Keratinocyte (primary cell): ENCODE measurements around the gene PDZRN4. TPM values are rescaled to one million over a fixed set of nuclear protein-coding genes. Genes with fewer than 3 reads are reported as not detected.

ENCODE experiments used
- DNase-seq: peaks from one replicate; pipeline ENCODE4 v3.0.0-alpha.2; 2011; ENCODE audit warnings: low read depth, missing footprints, low spot score
- FAIRE-seq: peaks from 2 replicates; lab custom pipeline; 2011; peaks lifted over from hg19 to GRCh38; lab: Jason Lieb, UNC
- H2AFZ ChIP-seq: 2 replicates; pipeline ENCODE4 v1.6.0; 2012; ENCODE audit warnings: low read length, control low read depth, inconsistent platforms; ENCODE audit not compliant: control insufficient read depth
- H3K27ac ChIP-seq: 2 replicates; pipeline ENCODE4 v1.5.1; 2011; ENCODE audit warnings: low read length; ENCODE audit not compliant: control insufficient read depth, insufficient read depth
- H3K27me3 ChIP-seq: 3 replicates; pipeline ENCODE4 v1.6.0; 2011; ENCODE audit warnings: low read length; ENCODE audit not compliant: control insufficient read depth, insufficient read depth; ENCODE audit errors: extremely low read depth
- H3K36me3 ChIP-seq, 2 experiments: 2 replicates in 1 of 2; 3 replicates in 1 of 2; pipeline ENCODE4 v1.5.1; 2011; ENCODE audit warnings: low read length in 2 of 2, mild to moderate bottlenecking in 1 of 2; ENCODE audit not compliant: control insufficient read depth in 2 of 2, insufficient read depth in 2 of 2; ENCODE audit errors: extremely low read depth in 1 of 2
- H3K4me1 ChIP-seq: 3 replicates; pipeline ENCODE4 v1.5.1; 2011; ENCODE audit warnings: low read length; ENCODE audit not compliant: control insufficient read depth, insufficient read depth; ENCODE audit errors: extremely low read depth
- H3K4me2 ChIP-seq: 3 replicates; pipeline ENCODE4 v1.6.0; 2011; ENCODE audit warnings: low read depth, low read length; ENCODE audit not compliant: control insufficient read depth, insufficient read depth; ENCODE audit errors: extremely low read depth
- H3K4me3 ChIP-seq, 3 experiments: fragments of 200-600 bp in 1 of 3; sonication (generic) in 1 of 3; 2 replicates in 2 of 3; 3 replicates in 1 of 3; pipeline ENCODE4 v1.5.1; 2011 to 2016; ENCODE audit warnings: low read length in 3 of 3, mild to moderate bottlenecking in 3 of 3, control low read depth in 2 of 3, inconsistent platforms in 1 of 3, low read depth in 1 of 3, mixed read lengths in 1 of 3, mixed run types in 1 of 3, moderate library complexity in 1 of 3; ENCODE audit not compliant: control insufficient read depth in 2 of 3, insufficient read depth in 2 of 3; ENCODE audit errors: extremely low read depth in 1 of 3
- H3K79me2 ChIP-seq: 2 replicates; pipeline ENCODE4 v1.6.0; 2012; ENCODE audit warnings: low read length; ENCODE audit not compliant: control insufficient read depth, insufficient read depth
- H3K9ac ChIP-seq: 3 replicates; pipeline ENCODE4 v1.6.0; 2011; ENCODE audit warnings: low read length; ENCODE audit not compliant: control insufficient read depth, insufficient read depth; ENCODE audit errors: extremely low read depth
- H3K9me1 ChIP-seq: 3 replicates; pipeline ENCODE4 v1.6.0; 2011; ENCODE audit warnings: low read length; ENCODE audit not compliant: control insufficient read depth, insufficient read depth; ENCODE audit errors: extremely low read depth
- H3K9me3 ChIP-seq: 2 replicates; pipeline ENCODE4 v1.5.1; 2012; ENCODE audit warnings: low read depth, low read length; ENCODE audit not compliant: control insufficient read depth
- H4K20me1 ChIP-seq: 3 replicates; pipeline ENCODE4 v1.6.0; 2011; ENCODE audit warnings: low read length; ENCODE audit not compliant: control insufficient read depth, insufficient read depth; ENCODE audit errors: extremely low read depth
- EZH2 ChIP-seq: IDR thresholded peaks from one replicate; pipeline ENCODE4 v1.6.1; 2012; ENCODE audit warnings: inconsistent platforms, mild to moderate bottlenecking, low read length, moderate library complexity
- dilution Hi-C: fragments of 300-500 bp; cut with MboI; formaldehyde crosslinking; loops from one replicate; pipeline ENCODE4 v1.7.0; 2020; ENCODE audit warnings: low sequenced_read_pairs; ENCODE audit not compliant: extremely low pct_ligation_motif_present
- polyA plus RNA-seq, 5 experiments: library from polyadenylated mRNA; depleted of rRNA in 3 of 5; stranded (reverse) in 3 of 5; stranded (forward) in 1 of 5; unstranded in 1 of 5; fragments of >200 nt; gene quantifications; 1 replicate in 1 of 5; 2 replicates in 3 of 5; 3 replicates in 1 of 5; pipeline versions ENCODE4 v1.2.1 to v1.2.3, GENCODE V29; 2011 to 2012; ENCODE audit warnings: missing spikeins in 2 of 5, low read depth in 1 of 5, low replicate concordance in 1 of 5
- TF ChIP-seq, protein P1 (sequence below), 3 experiments: IDR thresholded peaks in 1 of 3; conservative IDR thresholded peaks in 1 of 3; optimal IDR thresholded peaks in 1 of 3; 2 replicates in 2 of 3; 3 replicates in 1 of 3; pipeline versions ENCODE3 to v1.5.1; 2011; ENCODE audit warnings: low read length in 3 of 3, mild to moderate bottlenecking in 3 of 3, moderate library complexity in 2 of 3, control low read depth in 1 of 3, inconsistent platforms in 1 of 3; ENCODE audit not compliant: insufficient read depth in 2 of 3; ENCODE audit errors: extremely low read depth in 1 of 3

Gene PDZRN4
- polyA plus RNA-seq, 1 donor (not counting 4 experiments of a cell fraction or from before 2014, with no cell fraction given), result not detected

- Histone ChIP-seq H3K4me3 (no peak overlapping the region), H3K36me3 (no peaks in the 10 kb centered on the region)
Measured at GRCh38 chr12:41459111-41459905, 271.2 kb downstream of the PDZRN4 start.

GRCh38 chr12:41459906-41460214 is 271.7 kb downstream of the PDZRN4 start:
- no peak for DNase-seq
- no peak for TF ChIP-seq EZH2
- TF ChIP-seq, protein P1, sequence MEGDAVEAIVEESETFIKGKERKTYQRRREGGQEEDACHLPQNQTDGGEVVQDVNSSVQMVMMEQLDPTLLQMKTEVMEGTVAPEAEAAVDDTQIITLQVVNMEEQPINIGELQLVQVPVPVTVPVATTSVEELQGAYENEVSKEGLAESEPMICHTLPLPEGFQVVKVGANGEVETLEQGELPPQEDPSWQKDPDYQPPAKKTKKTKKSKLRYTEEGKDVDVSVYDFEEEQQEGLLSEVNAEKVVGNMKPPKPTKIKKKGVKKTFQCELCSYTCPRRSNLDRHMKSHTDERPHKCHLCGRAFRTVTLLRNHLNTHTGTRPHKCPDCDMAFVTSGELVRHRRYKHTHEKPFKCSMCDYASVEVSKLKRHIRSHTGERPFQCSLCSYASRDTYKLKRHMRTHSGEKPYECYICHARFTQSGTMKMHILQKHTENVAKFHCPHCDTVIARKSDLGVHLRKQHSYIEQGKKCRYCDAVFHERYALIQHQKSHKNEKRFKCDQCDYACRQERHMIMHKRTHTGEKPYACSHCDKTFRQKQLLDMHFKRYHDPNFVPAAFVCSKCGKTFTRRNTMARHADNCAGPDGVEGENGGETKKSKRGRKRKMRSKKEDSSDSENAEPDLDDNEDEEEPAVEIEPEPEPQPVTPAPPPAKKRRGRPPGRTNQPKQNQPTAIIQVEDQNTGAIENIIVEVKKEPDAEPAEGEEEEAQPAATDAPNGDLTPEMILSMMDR (optimal IDR thresholded peaks at IDR 0.05 in 1 of 3, IDR thresholded peaks at IDR 0.05 in 1 of 3, conservative IDR thresholded peaks at IDR 0.05 in 1 of 3; ENCODE audit: extremely low read depth in 1 of 3, insufficient read depth in 2 of 3, low read length in 3 of 3), result no peak
- Histone ChIP-seq H3K4me2 (no peak overlapping the region), H3K27me3 (no peaks in the 10 kb centered on the region), H3K36me3 (no peaks in the 10 kb centered on the region), H4K20me1 (no peaks in the 10 kb centered on the region), H3K27ac (no peak overlapping the region), H2AFZ (no peak overlapping the region), H3K9me3 (no peaks in the 10 kb centered on the region), H3K9me1 (no peaks in the 10 kb centered on the region), H3K9ac (no peak overlapping the region), H3K4me1 (no peaks in the 10 kb centered on the region), H3K4me3 (no peak overlapping the region), H3K79me2 (no peaks in the 10 kb centered on the region)
- no peak for FAIRE-seq
- dilution Hi-C loops, result no loop called here

More at GRCh38 chr12:41459111-41459905, 271.2 kb downstream of the PDZRN4 start:
- no peaks in the 10 kb centered on the region for H3K79me2 ChIP-seq
- no peak overlapping the region for H3K4me2 ChIP-seq
- H2AFZ ChIP-seq, result no peak overlapping the region
- H3K9me1 ChIP-seq, result no peaks in the 10 kb centered on the region
- no peak for FAIRE-seq
- H3K9me3 ChIP-seq, result no peaks in the 10 kb centered on the region
- no peaks in the 10 kb centered on the region for H3K4me1 ChIP-seq
- DNase-seq, result no peak
- no peaks in the 10 kb centered on the region for H3K27me3 ChIP-seq
- no peak for TF ChIP-seq EZH2
- TF ChIP-seq, protein P1 (optimal IDR thresholded peaks at IDR 0.05 in 1 of 3, IDR thresholded peaks at IDR 0.05 in 1 of 3, conservative IDR thresholded peaks at IDR 0.05 in 1 of 3; ENCODE audit: extremely low read depth in 1 of 3, insufficient read depth in 2 of 3, low read length in 3 of 3), result no peak
- dilution Hi-C loops, result no loop called here
- H4K20me1 ChIP-seq, result no peaks in the 10 kb centered on the region
- H3K9ac ChIP-seq, result no peak overlapping the region
- no peak overlapping the region for H3K27ac ChIP-seq
